ENCODE measurements around the gene EARS2.
"Not testable (repeated sequence)": the region's sequence is repeated elsewhere in the genome, so short reads cannot be mapped to it uniquely, and the experiment has no call there.

DNA sequence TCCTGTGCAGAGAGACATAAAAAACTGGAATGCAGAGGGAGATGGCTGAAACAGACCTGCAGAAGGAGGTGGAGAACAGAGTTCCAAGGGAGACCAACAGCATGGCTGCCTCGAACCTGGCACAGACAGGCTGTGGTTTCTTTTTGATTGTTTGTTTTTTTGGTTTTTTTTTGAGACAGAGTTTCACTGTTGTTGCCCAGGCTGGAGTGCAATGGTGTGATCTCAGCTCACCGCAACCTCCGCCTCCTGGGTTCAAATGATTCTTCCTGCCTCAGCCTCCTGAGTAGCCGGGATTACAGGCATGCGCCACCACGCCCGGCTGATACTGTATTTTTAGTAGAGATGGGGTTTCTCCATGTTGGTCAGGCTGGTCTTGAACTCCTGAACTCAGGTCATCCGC is 73.7 kb downstream of the EARS2 start:
- TF ChIP-seq, protein P1, sequence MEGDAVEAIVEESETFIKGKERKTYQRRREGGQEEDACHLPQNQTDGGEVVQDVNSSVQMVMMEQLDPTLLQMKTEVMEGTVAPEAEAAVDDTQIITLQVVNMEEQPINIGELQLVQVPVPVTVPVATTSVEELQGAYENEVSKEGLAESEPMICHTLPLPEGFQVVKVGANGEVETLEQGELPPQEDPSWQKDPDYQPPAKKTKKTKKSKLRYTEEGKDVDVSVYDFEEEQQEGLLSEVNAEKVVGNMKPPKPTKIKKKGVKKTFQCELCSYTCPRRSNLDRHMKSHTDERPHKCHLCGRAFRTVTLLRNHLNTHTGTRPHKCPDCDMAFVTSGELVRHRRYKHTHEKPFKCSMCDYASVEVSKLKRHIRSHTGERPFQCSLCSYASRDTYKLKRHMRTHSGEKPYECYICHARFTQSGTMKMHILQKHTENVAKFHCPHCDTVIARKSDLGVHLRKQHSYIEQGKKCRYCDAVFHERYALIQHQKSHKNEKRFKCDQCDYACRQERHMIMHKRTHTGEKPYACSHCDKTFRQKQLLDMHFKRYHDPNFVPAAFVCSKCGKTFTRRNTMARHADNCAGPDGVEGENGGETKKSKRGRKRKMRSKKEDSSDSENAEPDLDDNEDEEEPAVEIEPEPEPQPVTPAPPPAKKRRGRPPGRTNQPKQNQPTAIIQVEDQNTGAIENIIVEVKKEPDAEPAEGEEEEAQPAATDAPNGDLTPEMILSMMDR (conservative IDR thresholded peaks at IDR 0.05 in 1 of 2, IDR thresholded peaks at IDR 0.05 in 1 of 2; ENCODE audit: low read depth in 1 of 2, low read length in 2 of 2) = not testable (repeated sequence)
- TF ChIP-seq EZH2 (IDR thresholded peaks at IDR 0.05; ENCODE audit: low read length, missing control alignments) = not testable (repeated sequence)

All from fibroblast of lung (primary cell).